ENCODE data around the gene EDC3. TPM values are rescaled to one million over a fixed set of nuclear protein-coding genes. Genes with fewer than 3 reads are reported as not detected.

The EDC3 gene
- total RNA-seq = 4.0 and 4.3 TPM in 2 replicates

GRCh38 chr15:74695597-74696397 lies at the start of gene EDC3:
EDC3 (minus strand) TSS chr15:74696024; CDS start chr15:74675124, 20,900 bp downstream.

DNA sequence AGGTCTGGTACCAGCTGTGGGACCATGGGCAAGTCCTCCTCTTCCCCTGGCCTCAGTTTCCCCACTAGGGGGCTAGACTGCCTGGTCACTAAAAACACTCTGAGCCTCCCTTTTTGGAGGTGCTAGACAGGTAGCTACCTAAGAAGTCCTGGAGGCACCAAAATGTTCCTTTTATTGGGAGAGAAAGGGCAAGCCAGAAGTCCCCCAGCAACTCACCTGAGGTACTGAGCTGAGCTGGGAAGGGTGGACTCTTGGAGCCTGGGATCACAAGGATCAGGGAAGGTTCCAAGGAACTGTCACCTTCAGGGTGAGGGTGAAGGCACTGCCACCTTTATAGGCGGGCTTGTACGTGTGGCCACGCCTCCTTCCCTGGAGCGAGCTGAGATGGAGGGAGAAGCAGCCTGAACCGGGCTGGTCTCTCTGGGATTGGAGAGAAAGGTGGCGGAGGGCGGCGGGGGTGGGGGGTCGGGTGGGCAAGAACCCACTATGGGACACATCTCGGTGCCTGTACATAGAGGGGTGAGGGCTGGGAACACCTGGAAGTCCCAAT lies 29.5 kb upstream of the EDC3 start, which contains the start of gene CYP1A1:
Gene CYP1A1 (minus strand): TSS at position 304 of the 550 bp plus-strand sequence. CDS start 2,431 bp downstream, outside the sequence.

GRCh38 chr15:74615508-74616365 lies 80.1 kb downstream of the EDC3 start, which contains the start of gene CLK3:
CLK3 (plus strand) TSS chr15:74615836; CDS start chr15:74619197, 3,361 bp downstream.

Other genes starting within 250 kb of the EDC3 start
- 31.5 and 38.8 TPM in 2 replicates for gene UBL7, start 234.9 kb downstream of the EDC3 start, total RNA-seq
- 2.8 and 5.1 TPM in 2 replicates for gene ARID3B, start 154.8 kb downstream of the EDC3 start, total RNA-seq
- gene CLK3, start 80.2 kb downstream of the EDC3 start, total RNA-seq = 47.3 and 85.8 TPM in 2 replicates
- 0.64 and 3.4 TPM in 2 replicates for gene CYP1A1, start 29.5 kb upstream of the EDC3 start, total RNA-seq
- not detected in 2 replicates for gene CYP1A2, start 52.8 kb upstream of the EDC3 start, total RNA-seq
- gene CSK, start 86.1 kb upstream of the EDC3 start, total RNA-seq = 22.4 and 30.1 TPM in 2 replicates
- 0.21 TPM in 1 of 2 replicates, not detected in the other for gene LMAN1L, start 116.8 kb upstream of the EDC3 start, total RNA-seq
- not detected in 2 replicates for gene CPLX3, start 130.6 kb upstream of the EDC3 start, total RNA-seq
- gene ULK3, start 147.1 kb upstream of the EDC3 start, total RNA-seq = 16.9 and 21.5 TPM in 2 replicates
- gene SCAMP2, start 177.3 kb upstream of the EDC3 start, total RNA-seq = 24.3 and 37.5 TPM in 2 replicates
- gene MPI, start 194.0 kb upstream of the EDC3 start, total RNA-seq = 26.2 and 78.8 TPM in 2 replicates
- 60.2 and 75.5 TPM in 2 replicates for gene FAM219B, start 210.8 kb upstream of the EDC3 start, total RNA-seq
- gene COX5A, start 242.0 kb upstream of the EDC3 start, total RNA-seq = 40.0 and 46.5 TPM in 2 replicates